SK-N-SH (cell line): ENCODE data around the gene TAF4. TPM values are rescaled to one million over a fixed set of nuclear protein-coding genes. Genes with fewer than 3 reads are reported as not detected.

Experiments used
- CTCF ChIA-PET: fragments of 300-600, 350-600 bp; formaldehyde crosslinking; extraction: SDS; loops from one replicate; lab custom pipeline; 2021; lab: Yijun Ruan, JAX
- POLR2A ChIA-PET: fragments of 350-600 bp; sonication (Branson Sonifier 250); formaldehyde crosslinking; extraction: SDS; loops from one replicate; lab custom pipeline; 2020; ENCODE audit warnings: antibody characterized with exemption, inconsistent platforms; lab: Yijun Ruan, JAX
- DNase-seq: peaks from one replicate; pipeline ENCODE4 v3.0.0; 2012
- H2AFZ ChIP-seq: fragments of 200-600 bp; sonication (generic); 2 replicates; pipeline ENCODE4 v1.8.1; 2016; ENCODE audit warnings: antibody characterized with exemption, mild to moderate bottlenecking, low read depth
- H3F3A ChIP-seq: fragments of 200-600 bp; sonication (generic); replicated peaks from 2 replicates; pipeline ENCODE3; 2016; ENCODE audit warnings: antibody characterized with exemption, mild to moderate bottlenecking; ENCODE audit not compliant: insufficient read depth
- H3K27ac ChIP-seq, 2 experiments: fragments of 200-500 bp in 1 of 2; fragments of 200-600 bp in 1 of 2; sonication (Bioruptor generic) in 1 of 2; sonication (generic), shearing (Covaris generic) in 1 of 2; 2 replicates each; pipeline versions ENCODE4 v1.5.1 to v1.6.1; 2014 to 2016; ENCODE audit warnings: low read depth in 2 of 2, inconsistent platforms in 1 of 2, low read length in 1 of 2, mild to moderate bottlenecking in 1 of 2, mixed read lengths in 1 of 2
- H3K27me3 ChIP-seq: fragments of 200-600 bp; sonication (generic), shearing (Covaris generic); 2 replicates; pipeline ENCODE4 v1.6.1; 2016; ENCODE audit warnings: mixed run types; ENCODE audit not compliant: insufficient read depth
- H3K36me3 ChIP-seq, 2 experiments: fragments of 200-500 bp in 1 of 2; fragments of 200-600 bp in 1 of 2; sonication (Bioruptor generic) in 1 of 2; sonication (generic) in 1 of 2; replicated peaks in 1 of 2; 2 replicates each; pipeline versions ENCODE3 to v1.5.1; 2014 to 2016; ENCODE audit warnings: low read length in 1 of 2, mild to moderate bottlenecking in 1 of 2; ENCODE audit not compliant: insufficient read depth in 2 of 2, control insufficient read depth in 1 of 2
- H3K4me1 ChIP-seq, 2 experiments: fragments of 200-500 bp in 1 of 2; fragments of 200-600 bp in 1 of 2; sonication (Bioruptor generic) in 1 of 2; sonication (generic), shearing (Covaris generic) in 1 of 2; 2 replicates each; pipeline versions ENCODE4 v1.5.1 to v1.6.1; 2014 to 2016; ENCODE audit warnings: low read depth in 1 of 2, low read length in 1 of 2, mixed run types in 1 of 2; ENCODE audit not compliant: insufficient read depth in 2 of 2, control insufficient read depth in 1 of 2
- H3K4me2 ChIP-seq: fragments of 200-600 bp; sonication (generic), shearing (Covaris generic); 2 replicates; pipeline ENCODE4 v1.6.1; 2017; ENCODE audit warnings: mixed run types
- H3K4me3 ChIP-seq, 2 experiments: fragments of 200-500 bp in 1 of 2; fragments of 200-600 bp in 1 of 2; sonication (Bioruptor generic) in 1 of 2; sonication (generic), shearing (Covaris generic) in 1 of 2; 2 replicates each; pipeline versions ENCODE4 v1.5.1 to v1.8.1; 2014 to 2016; ENCODE audit warnings: low read depth in 2 of 2, inconsistent platforms in 1 of 2, low read length in 1 of 2, mild to moderate bottlenecking in 1 of 2, mixed read lengths in 1 of 2, moderate library complexity in 1 of 2
- H3K79me2 ChIP-seq: fragments of 200-600 bp; sonication (generic); 2 replicates; pipeline ENCODE4 v1.8.1; 2017; ENCODE audit warnings: mild to moderate bottlenecking; ENCODE audit not compliant: insufficient read depth
- H3K9ac ChIP-seq: fragments of 200-600 bp; sonication (generic); 2 replicates; pipeline ENCODE4 v1.6.1; 2017; ENCODE audit warnings: mixed run types
- H3K9me2 ChIP-seq: fragments of 200-600 bp; sonication (generic); 2 replicates; pipeline ENCODE4 v1.6.1; 2017; ENCODE audit warnings: mixed run types
- H3K9me3 ChIP-seq: fragments of 200-600 bp; sonication (generic); 2 replicates; pipeline ENCODE4 v1.6.1; 2017; ENCODE audit warnings: mixed run types, mild to moderate bottlenecking, moderate library complexity
- H4K20me1 ChIP-seq: fragments of 200-600 bp; sonication (generic); 2 replicates; pipeline ENCODE4 v1.6.1; 2017; ENCODE audit warnings: mild to moderate bottlenecking, mixed run types; ENCODE audit not compliant: insufficient read depth
- EZH2phosphoT487 ChIP-seq: fragments of 200-600 bp; sonication (generic); IDR thresholded peaks from 2 replicates; pipeline ENCODE4 v1.6.1; 2017; ENCODE audit warnings: low read depth, mixed run types, mild to moderate bottlenecking, antibody characterized with exemption, moderate library complexity, borderline replicate concordance
- GATA2 ChIP-seq: sonication (generic); formaldehyde crosslinking; IDR thresholded peaks from 2 replicates; pipeline ENCODE4 v1.5.0; 2020; ENCODE audit warnings: mild to moderate bottlenecking, missing genetic modification reagents
- JUND ChIP-seq: IDR thresholded peaks from 2 replicates; pipeline ENCODE4 v1.4.0; 2012
- MEF2A ChIP-seq: IDR thresholded peaks from 2 replicates; pipeline ENCODE4 v1.4.0; 2012; ENCODE audit warnings: low read depth, borderline replicate concordance
- MXI1 ChIP-seq: IDR thresholded peaks from 2 replicates; pipeline ENCODE4 v1.6.1; 2012; ENCODE audit warnings: mild to moderate bottlenecking, low read depth, low read length, improper control_type of control experiment
- NFIC ChIP-seq: IDR thresholded peaks from 2 replicates; pipeline ENCODE4 v1.4.0; 2012; ENCODE audit warnings: borderline replicate concordance
- RCOR1 ChIP-seq: fragments of 150-350 bp; IDR thresholded peaks from 2 replicates; pipeline ENCODE4 v1.6.1; 2017; ENCODE audit warnings: antibody characterized with exemption, low read length
- TAF1 ChIP-seq: IDR thresholded peaks from 2 replicates; pipeline ENCODE4 v1.6.1; 2012; ENCODE audit warnings: low read depth, mild to moderate bottlenecking, low read length, moderate library complexity, borderline replicate concordance
- TCF12 ChIP-seq: IDR thresholded peaks from 2 replicates; pipeline ENCODE4 v1.4.0; 2012
- YY1 ChIP-seq: IDR thresholded peaks from 2 replicates; pipeline ENCODE4 v1.4.0; 2012; ENCODE audit warnings: low read depth, mild to moderate bottlenecking
- WGBS: methylation state at CpG from one replicate; pipeline ENCODE4 v1.1.6; 2017; ENCODE audit warnings: low lambda C conversion rate; 5-methylcytosine and 5-hydroxymethylcytosine counted together
- polyA plus RNA-seq, 3 experiments: library from polyadenylated mRNA; depleted of rRNA; stranded (reverse); fragments of >200 nt; gene quantifications; 2 replicates each; pipeline ENCODE4 v1.2.3, GENCODE V29; 2012
- TF ChIP-seq, protein P1 (sequence below): fragments of 200-600 bp; sonication (generic); IDR thresholded peaks from 2 replicates; pipeline ENCODE4 v1.6.1; 2017; ENCODE audit warnings: antibody characterized with exemption, mild to moderate bottlenecking, moderate library complexity
- TF ChIP-seq, protein P2 (sequence below): IDR thresholded peaks from 2 replicates; pipeline ENCODE4 v1.6.1; 2012; ENCODE audit warnings: mild to moderate bottlenecking, low read depth, low read length, moderate library complexity

Gene TAF4
- polyA plus RNA-seq, 1 of the 3 experiments (the other 2 are of a cell fraction): 4.8 TPM

DNA sequence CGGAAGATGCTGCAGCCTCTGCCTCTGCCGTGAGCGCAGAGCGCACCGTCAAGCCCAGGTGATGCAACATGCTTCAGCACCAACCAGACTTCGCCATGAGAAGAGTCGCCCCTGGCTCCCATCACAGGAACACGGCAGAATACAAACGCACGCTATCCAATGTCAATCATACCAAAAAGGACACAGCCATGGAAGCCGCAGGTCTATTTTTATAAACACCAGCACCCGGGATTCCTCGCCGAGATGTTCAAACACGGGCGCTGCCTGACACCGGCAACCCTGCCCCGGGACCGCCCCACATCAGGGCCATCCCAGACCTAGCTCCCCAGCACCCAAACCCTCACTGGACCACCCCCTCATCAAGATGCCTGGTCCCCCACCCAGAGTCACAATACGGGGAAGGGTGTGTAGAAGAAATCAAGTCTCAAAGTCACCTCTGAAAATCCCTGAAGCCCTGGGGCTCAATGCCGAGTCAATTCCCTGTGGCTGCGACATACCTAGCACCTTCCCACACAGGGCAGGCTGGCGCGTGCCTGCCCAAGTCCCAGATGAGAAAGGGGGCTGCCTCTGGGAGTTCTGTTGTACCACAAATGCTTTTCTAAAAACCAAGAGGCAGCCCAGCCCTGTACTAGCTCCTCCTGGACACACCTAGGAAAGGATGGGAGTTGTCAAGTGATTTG, 17.9 kb downstream of the TAF4 start:
- Histone ChIP-seq H4K20me1 (peaks cover 60% of the 10 kb centered on the region), H3K27ac (no peak overlapping the region; a peak in 1 of 4 replicates), H2AFZ (no peak overlapping the region), H3K4me3 (no peak overlapping the region), H3F3A (no peaks in the 10 kb centered on the region), H3K9ac (no peak overlapping the region), H3K79me2 (peaks cover 72% of the 10 kb centered on the region), H3K4me1 (peaks cover 0 to 29% of the 10 kb centered on the region in 2 experiments; a peak in 1 of 4 replicates), H3K27me3 (no peaks in the 10 kb centered on the region), H3K4me2 (no peak overlapping the region), H3K9me2 (no peaks in the 10 kb centered on the region), H3K36me3 (no peaks in the 10 kb centered on the region), H3K9me3 (no peaks in the 10 kb centered on the region)
- POLR2A ChIA-PET: no interaction called here
- 91% methylated on average over 19 of the region's 24 CpGs for WGBS
- no peak for DNase-seq
- no peak for TF ChIP-seq EZH2phosphoT487
- no peak for TF ChIP-seq NFIC
- no peak for TF ChIP-seq MXI1
- TF ChIP-seq, protein P1, sequence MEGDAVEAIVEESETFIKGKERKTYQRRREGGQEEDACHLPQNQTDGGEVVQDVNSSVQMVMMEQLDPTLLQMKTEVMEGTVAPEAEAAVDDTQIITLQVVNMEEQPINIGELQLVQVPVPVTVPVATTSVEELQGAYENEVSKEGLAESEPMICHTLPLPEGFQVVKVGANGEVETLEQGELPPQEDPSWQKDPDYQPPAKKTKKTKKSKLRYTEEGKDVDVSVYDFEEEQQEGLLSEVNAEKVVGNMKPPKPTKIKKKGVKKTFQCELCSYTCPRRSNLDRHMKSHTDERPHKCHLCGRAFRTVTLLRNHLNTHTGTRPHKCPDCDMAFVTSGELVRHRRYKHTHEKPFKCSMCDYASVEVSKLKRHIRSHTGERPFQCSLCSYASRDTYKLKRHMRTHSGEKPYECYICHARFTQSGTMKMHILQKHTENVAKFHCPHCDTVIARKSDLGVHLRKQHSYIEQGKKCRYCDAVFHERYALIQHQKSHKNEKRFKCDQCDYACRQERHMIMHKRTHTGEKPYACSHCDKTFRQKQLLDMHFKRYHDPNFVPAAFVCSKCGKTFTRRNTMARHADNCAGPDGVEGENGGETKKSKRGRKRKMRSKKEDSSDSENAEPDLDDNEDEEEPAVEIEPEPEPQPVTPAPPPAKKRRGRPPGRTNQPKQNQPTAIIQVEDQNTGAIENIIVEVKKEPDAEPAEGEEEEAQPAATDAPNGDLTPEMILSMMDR: no peak
- TF ChIP-seq TAF1: no peak
- no peak for TF ChIP-seq MEF2A
- no peak for TF ChIP-seq GATA2 (CRISPR knock-in tag)
- TF ChIP-seq, protein P2, sequence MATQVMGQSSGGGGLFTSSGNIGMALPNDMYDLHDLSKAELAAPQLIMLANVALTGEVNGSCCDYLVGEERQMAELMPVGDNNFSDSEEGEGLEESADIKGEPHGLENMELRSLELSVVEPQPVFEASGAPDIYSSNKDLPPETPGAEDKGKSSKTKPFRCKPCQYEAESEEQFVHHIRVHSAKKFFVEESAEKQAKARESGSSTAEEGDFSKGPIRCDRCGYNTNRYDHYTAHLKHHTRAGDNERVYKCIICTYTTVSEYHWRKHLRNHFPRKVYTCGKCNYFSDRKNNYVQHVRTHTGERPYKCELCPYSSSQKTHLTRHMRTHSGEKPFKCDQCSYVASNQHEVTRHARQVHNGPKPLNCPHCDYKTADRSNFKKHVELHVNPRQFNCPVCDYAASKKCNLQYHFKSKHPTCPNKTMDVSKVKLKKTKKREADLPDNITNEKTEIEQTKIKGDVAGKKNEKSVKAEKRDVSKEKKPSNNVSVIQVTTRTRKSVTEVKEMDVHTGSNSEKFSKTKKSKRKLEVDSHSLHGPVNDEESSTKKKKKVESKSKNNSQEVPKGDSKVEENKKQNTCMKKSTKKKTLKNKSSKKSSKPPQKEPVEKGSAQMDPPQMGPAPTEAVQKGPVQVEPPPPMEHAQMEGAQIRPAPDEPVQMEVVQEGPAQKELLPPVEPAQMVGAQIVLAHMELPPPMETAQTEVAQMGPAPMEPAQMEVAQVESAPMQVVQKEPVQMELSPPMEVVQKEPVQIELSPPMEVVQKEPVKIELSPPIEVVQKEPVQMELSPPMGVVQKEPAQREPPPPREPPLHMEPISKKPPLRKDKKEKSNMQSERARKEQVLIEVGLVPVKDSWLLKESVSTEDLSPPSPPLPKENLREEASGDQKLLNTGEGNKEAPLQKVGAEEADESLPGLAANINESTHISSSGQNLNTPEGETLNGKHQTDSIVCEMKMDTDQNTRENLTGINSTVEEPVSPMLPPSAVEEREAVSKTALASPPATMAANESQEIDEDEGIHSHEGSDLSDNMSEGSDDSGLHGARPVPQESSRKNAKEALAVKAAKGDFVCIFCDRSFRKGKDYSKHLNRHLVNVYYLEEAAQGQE: no peak
- no peak for TF ChIP-seq JUND
- TF ChIP-seq RCOR1: no peak
- TF ChIP-seq YY1: no peak
- CTCF ChIA-PET: interaction anchor here (1.3 kb wide), 1 partner anchor 37 kb away, joined by 5 read pairs; no protein-coding TSS in a partner anchor

DNA sequence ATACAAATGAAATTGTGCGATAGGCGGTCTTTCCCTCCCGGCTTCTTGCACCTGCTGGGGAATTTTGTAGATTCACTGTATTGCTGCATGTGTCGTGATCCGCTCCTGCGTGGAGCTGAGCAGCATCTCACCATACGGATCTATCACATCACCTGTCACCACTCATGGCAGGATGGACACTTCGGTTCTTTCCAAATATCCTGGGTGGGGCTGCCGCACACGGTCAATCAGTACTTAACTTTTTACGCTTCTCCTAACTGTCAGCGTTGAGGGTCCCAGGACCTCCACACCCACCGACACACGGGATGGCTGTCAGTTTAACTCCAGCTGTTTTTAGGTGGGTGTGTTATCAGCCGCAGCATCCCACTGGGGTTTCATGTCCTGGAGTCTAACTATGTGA, 19.2 kb downstream of the TAF4 start:
- WGBS: 95% methylated on average over 15 of the region's 15 CpGs
- DNase-seq: no peak
- CTCF ChIA-PET: interaction anchor here (2.6 kb wide), 1 partner anchor 35 kb away, joined by 10 read pairs; no protein-coding TSS in a partner anchor
- TF ChIP-seq TCF12 (no peak), NFIC (no peak)
- POLR2A ChIA-PET: no interaction called here
- Histone ChIP-seq H3K4me1 (peaks cover 0 to 22% of the 10 kb centered on the region in 2 experiments; a peak in 1 of 4 replicates), H4K20me1 (peaks cover 55% of the 10 kb centered on the region), H3K9me3 (no peaks in the 10 kb centered on the region), H3K4me2 (no peak overlapping the region), H2AFZ (no peak overlapping the region), H3F3A (no peaks in the 10 kb centered on the region), H3K36me3 (no peaks in the 10 kb centered on the region), H3K27me3 (no peaks in the 10 kb centered on the region), H3K27ac (no peak overlapping the region), H3K9me2 (no peaks in the 10 kb centered on the region), H3K4me3 (no peak overlapping the region), H3K9ac (no peak overlapping the region), H3K79me2 (peaks cover 77% of the 10 kb centered on the region)
